Common myeloid progenitor, CD34-positive (primary cell): Measurements from ENCODE around the gene SLC6A12.

Experiments
- CTCF ChIA-PET: fragments of 350-600 bp; sonication (Branson Sonifier 250); formaldehyde crosslinking; loops from one replicate; lab custom pipeline; 2021; ENCODE audit warnings: antibody characterized with exemption; lab: Charles Lee
- POLR2A ChIA-PET: fragments of 350-600 bp; sonication (Branson Sonifier 250); formaldehyde crosslinking; loops from one replicate; lab custom pipeline; 2021; ENCODE audit warnings: antibody characterized with exemption; lab: Charles Lee
- DNase-seq, 3 donors: peaks; one replicate each; pipeline versions ENCODE4 v3.0.0 to v3.0.0-alpha.2; 2013
- H3K27ac ChIP-seq, 2 experiments: 1 replicate in 1 of 2; 2 replicates in 1 of 2; pipeline ENCODE4 v1.7.0; 2013; ENCODE audit warnings: inconsistent platforms in 2 of 2, low read length in 2 of 2, mild to moderate bottlenecking in 2 of 2, low read depth in 1 of 2, moderate library complexity in 1 of 2; ENCODE audit not compliant: severe bottlenecking in 2 of 2, insufficient read depth in 1 of 2, poor library complexity in 1 of 2
- H3K27me3 ChIP-seq, 5 experiments: replicated peaks in 2 of 5; 1 replicate in 3 of 5; 2 replicates in 2 of 5; pipeline versions ENCODE4 v1.6.1 to v1.7.0; 2013; ENCODE audit warnings: low read length in 4 of 5, mild to moderate bottlenecking in 2 of 5, moderate library complexity in 2 of 5, inconsistent platforms in 1 of 5; ENCODE audit not compliant: insufficient read depth in 5 of 5, control insufficient read depth in 4 of 5
- H3K36me3 ChIP-seq, 4 experiments: 1 replicate in 2 of 4; 2 replicates in 2 of 4; pipeline versions ENCODE4 v1.6.1 to v1.7.0; 2013; ENCODE audit warnings: low read length in 3 of 4, control low read depth in 1 of 4, mild to moderate bottlenecking in 1 of 4; ENCODE audit not compliant: control insufficient read depth in 4 of 4, insufficient read depth in 4 of 4
- H3K4me1 ChIP-seq, 4 experiments: 1 replicate in 3 of 4; 2 replicates in 1 of 4; pipeline versions ENCODE4 v1.6.1 to v1.7.1; 2013; ENCODE audit warnings: low read length in 3 of 4, mild to moderate bottlenecking in 3 of 4, control low read depth in 1 of 4, inconsistent platforms in 1 of 4, moderate library complexity in 1 of 4; ENCODE audit not compliant: control insufficient read depth in 4 of 4, insufficient read depth in 4 of 4; ENCODE audit errors: control extremely low read depth in 1 of 4
- H3K4me3 ChIP-seq, 7 experiments: 1 replicate in 4 of 7; 2 replicates in 3 of 7; pipeline versions ENCODE4 v1.5.1 to v1.7.0; 2013; ENCODE audit warnings: mild to moderate bottlenecking in 7 of 7, low read length in 6 of 7, moderate library complexity in 6 of 7, inconsistent platforms in 2 of 7, low read depth in 2 of 7, control low read depth in 1 of 7; ENCODE audit not compliant: insufficient read depth in 4 of 7, control insufficient read depth in 1 of 7; ENCODE audit errors: extremely low read depth in 1 of 7
- H3K9me3 ChIP-seq, 5 experiments: 1 replicate in 4 of 5; 2 replicates in 1 of 5; pipeline versions ENCODE4 v1.6.1 to v1.7.1; 2013; ENCODE audit warnings: low read length in 4 of 5, mild to moderate bottlenecking in 2 of 5, inconsistent platforms in 1 of 5, low read depth in 1 of 5, moderate library complexity in 1 of 5; ENCODE audit not compliant: control insufficient read depth in 4 of 5, insufficient read depth in 2 of 5; ENCODE audit errors: control extremely low read depth in 1 of 5
- WGBS: methylation state at CpG from one replicate; pipeline ENCODE4 v1.1.5; 2013; ENCODE audit not compliant: insufficient coverage; 5-methylcytosine and 5-hydroxymethylcytosine counted together

The SLC6A12 gene

DNA sequence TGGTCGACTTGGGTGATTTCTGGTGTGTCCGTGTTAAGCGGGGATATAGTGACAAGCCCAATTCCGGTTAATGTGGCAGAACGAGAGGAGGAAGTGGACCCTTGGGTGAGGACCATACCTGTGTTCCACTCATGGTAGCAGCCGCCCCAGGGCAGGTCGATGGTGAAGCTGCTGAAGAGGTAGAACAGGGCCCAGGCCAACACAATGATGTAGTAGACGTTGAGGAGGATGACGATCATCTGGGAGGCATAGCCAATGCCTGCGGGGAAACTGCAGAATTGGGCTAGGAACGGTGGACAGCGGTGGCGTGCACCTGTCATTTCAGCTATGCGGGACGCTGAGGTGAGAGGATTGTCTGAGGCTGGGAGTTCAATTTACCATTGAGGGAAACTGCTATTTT lies 28.5 kb upstream of the SLC6A12 start:
- H3K9me3 ChIP-seq = peaks cover under 1 to 11% (median 5%) of the 10 kb centered on the region in 5 experiments
- H3K27ac ChIP-seq = no peak overlapping the region
- ChIA-PET CTCF (no interaction called here), POLR2A (no interaction called here)
- H3K27me3 ChIP-seq = no peaks in the 10 kb centered on the region
- no peaks in the 10 kb centered on the region for H3K36me3 ChIP-seq
- no peaks in the 10 kb centered on the region for H3K4me1 ChIP-seq
- no peak for DNase-seq
- no peak overlapping the region for H3K4me3 ChIP-seq
- 97% methylated on average over 12 of the region's 15 CpGs for WGBS

DNA sequence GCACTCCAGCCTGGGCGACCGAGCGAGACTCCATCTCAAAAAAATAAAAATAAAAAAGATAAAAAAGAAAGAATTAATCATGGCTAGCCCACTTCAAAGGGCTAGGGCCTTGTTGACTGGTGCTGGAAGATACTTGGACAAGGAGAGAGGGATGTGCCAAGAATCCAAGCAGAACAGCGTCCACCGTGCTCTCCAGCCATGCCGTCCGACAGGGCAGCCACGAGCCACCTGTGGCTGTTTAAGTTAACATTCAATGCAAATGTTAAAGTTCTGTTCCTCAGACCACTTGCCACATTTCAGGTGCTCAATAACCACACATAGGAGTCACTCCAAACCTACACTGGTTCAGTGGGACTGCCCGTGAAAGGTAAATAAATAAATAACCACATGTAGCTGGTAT lies 27.3 kb upstream of the SLC6A12 start:
- Histone ChIP-seq H3K27ac (no peak overlapping the region), H3K4me1 (no peaks in the 10 kb centered on the region), H3K4me3 (no peak overlapping the region), H3K36me3 (no peaks in the 10 kb centered on the region), H3K27me3 (no peaks in the 10 kb centered on the region), H3K9me3 (peaks cover 0 to 18% (median 10%) of the 10 kb centered on the region in 5 experiments)
- WGBS = no CpG with 5 or more reads among the region's 9 CpGs
- DNase-seq = no peak
- ChIA-PET CTCF (no interaction called here), POLR2A (no interaction called here)

DNA sequence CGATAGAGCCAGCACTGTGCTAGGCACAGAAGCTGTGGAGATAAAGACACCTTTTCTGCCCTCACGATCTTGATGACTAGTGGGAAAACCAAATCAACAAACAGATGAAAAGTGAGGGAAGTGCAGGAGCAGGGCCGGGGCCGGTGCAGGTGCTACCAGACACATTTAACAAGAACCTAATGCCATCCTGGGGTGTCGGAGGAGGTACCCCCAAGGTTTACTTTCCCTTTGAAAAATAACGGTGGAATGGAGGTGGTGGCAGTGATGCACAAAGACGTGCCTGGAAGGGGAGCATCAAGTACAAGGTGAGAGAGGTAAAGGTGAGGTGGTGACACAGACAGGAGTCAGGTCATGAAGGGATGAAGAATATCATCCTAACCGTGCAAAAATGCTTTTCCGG lies 26.6 kb upstream of the SLC6A12 start:
- H3K27me3 ChIP-seq = no peaks in the 10 kb centered on the region
- peaks cover 0 to 19% (median 10%) of the 10 kb centered on the region in 5 experiments for H3K9me3 ChIP-seq
- no peak for DNase-seq
- H3K4me1 ChIP-seq = no peaks in the 10 kb centered on the region
- no peak overlapping the region for H3K4me3 ChIP-seq
- 93% methylated on average over 8 of the region's 9 CpGs for WGBS
- POLR2A ChIA-PET = no interaction called here
- H3K36me3 ChIP-seq = no peaks in the 10 kb centered on the region
- CTCF ChIA-PET = interaction anchor here (0.9 kb wide), 1 partner anchor 20 kb away, joined by 3 read pairs; no protein-coding TSS in a partner anchor
- H3K27ac ChIP-seq = no peak overlapping the region

DNA sequence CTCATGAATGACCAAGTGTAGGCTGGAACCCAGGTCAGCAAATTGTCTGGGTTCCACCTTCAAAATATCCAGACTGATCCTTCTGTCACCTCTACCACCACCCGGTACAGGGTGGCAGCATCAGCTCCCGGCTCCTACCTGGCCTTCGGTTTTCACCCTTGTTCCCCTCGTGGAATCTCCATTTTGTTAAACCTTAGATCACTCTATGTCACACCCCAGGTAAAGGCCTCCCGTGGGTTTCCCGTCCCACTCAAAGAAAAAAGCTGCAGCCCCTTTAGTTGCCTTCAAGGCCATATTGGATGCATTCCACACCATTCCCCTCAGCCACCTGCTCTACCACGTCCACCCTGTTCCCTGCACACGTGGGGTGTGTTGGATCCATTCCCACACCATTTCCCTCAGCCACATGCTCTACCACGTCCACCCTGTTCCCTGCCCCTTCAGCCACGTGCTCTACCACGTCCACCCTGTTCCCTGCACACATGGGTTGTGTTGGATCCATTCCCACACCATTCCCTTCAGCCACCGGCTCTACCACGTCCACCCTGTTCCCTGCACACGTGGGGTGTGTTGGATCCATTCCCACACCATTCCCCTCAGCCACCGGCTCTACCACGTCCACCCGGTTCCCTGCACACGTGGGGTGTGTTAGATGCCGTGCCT lies 24.9 kb upstream of the SLC6A12 start:
- no peak overlapping the region for H3K27ac ChIP-seq
- ChIA-PET POLR2A (no interaction called here), CTCF (interaction anchor here (1.0 kb wide), 1 partner anchor 16 kb away, joined by 3 read pairs; no protein-coding TSS in a partner anchor)
- DNase-seq = no peak
- no peaks in the 10 kb centered on the region for H3K27me3 ChIP-seq
- H3K4me3 ChIP-seq = no peak overlapping the region
- WGBS = 77% methylated on average over 15 of the region's 19 CpGs
- H3K36me3 ChIP-seq = no peaks in the 10 kb centered on the region
- H3K4me1 ChIP-seq = no peaks in the 10 kb centered on the region
- H3K9me3 ChIP-seq = peaks cover 0 to 19% (median 16%) of the 10 kb centered on the region in 5 experiments

DNA sequence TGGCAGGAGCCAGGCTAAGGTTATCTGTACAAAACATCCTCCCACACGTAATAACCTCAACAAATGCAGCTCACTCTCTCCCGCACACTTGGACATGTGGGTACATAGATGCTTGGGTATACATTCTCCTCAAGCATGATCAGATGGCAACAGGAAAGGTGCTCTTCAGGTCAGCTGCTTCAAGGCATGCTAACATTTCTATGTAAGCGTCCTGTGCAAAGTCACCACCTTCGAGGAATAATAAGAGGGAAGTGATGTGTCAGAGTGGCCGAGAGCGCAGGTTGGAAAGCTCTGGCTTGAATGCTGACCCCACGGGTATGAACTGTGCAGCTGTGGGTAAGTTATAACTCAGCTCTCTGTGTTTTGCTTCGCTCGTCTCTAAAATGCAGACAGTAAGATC lies 24.2 kb upstream of the SLC6A12 start:
- 93% methylated on average over 8 of the region's 9 CpGs for WGBS
- Histone ChIP-seq H3K27ac (no peak overlapping the region), H3K9me3 (peaks cover 0 to 19% (median 16%) of the 10 kb centered on the region in 5 experiments), H3K36me3 (no peaks in the 10 kb centered on the region), H3K4me1 (no peaks in the 10 kb centered on the region), H3K4me3 (no peak overlapping the region), H3K27me3 (no peaks in the 10 kb centered on the region)
- no peak for DNase-seq
- ChIA-PET POLR2A (no interaction called here), CTCF (no interaction called here)

- CTCF ChIA-PET = interaction anchor here (0.9 kb wide), 1 partner anchor 14 kb away, joined by 3 read pairs; no protein-coding TSS in a partner anchor
- no peaks in the 10 kb centered on the region for H3K4me1 ChIP-seq
- no peaks in the 10 kb centered on the region for H3K36me3 ChIP-seq
- no peak overlapping the region for H3K4me3 ChIP-seq
- H3K27ac ChIP-seq = no peak overlapping the region
- no peaks in the 10 kb centered on the region for H3K27me3 ChIP-seq
- DNase-seq = no peak
- peaks cover 0 to 19% (median 16%) of the 10 kb centered on the region in 5 experiments for H3K9me3 ChIP-seq
- WGBS = 93% methylated on average over 10 of the region's 13 CpGs
- POLR2A ChIA-PET = no interaction called here
Observed at GRCh38 chr12:237026-237815, 23.3 kb upstream of the SLC6A12 start.

DNA sequence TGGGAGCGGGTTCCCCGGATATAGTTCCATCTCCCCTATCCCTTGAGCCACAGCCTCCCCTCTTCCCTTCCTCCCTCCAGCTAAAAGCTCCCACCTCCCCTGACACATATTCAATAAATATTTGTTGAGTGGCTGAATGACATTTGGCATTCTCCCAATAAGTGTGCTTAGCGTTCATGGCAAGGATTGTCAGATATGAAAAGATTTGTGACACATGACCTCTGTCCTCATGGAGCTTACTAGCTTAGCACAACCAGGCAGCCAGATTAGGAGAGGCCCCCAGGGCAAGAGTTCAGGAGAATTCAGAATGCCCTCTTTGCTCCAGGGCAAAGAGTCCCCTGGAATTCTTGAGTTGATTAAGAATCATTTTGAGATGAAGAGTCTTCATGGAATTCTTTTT lies 22.5 kb upstream of the SLC6A12 start:
- H3K27me3 ChIP-seq = no peaks in the 10 kb centered on the region
- DNase-seq = no peak
- no peak overlapping the region for H3K27ac ChIP-seq
- peaks cover 0 to 19% (median 16%) of the 10 kb centered on the region in 5 experiments for H3K9me3 ChIP-seq
- WGBS = 100% methylated on average over 2 of the region's 3 CpGs
- H3K4me3 ChIP-seq = no peak overlapping the region
- CTCF ChIA-PET = interaction anchor here (0.9 kb wide), 1 partner anchor 15 kb away, joined by 3 read pairs; no protein-coding TSS in a partner anchor
- POLR2A ChIA-PET = no interaction called here
- H3K36me3 ChIP-seq = no peaks in the 10 kb centered on the region
- H3K4me1 ChIP-seq = no peaks in the 10 kb centered on the region
